VCaP (cell line): Measurements from ENCODE around the gene MAG.
A peak's percentile ranks its signal among the peaks of the same experiment; 100 is the strongest.

ENCODE experiments used
- H3K27ac ChIP-seq: fragments of 450-650 bp; 2 replicates; pipeline ENCODE4 v1.5.1; 2017
- CTCF ChIP-seq: fragments of 450-650 bp; conservative IDR thresholded peaks from 2 replicates; pipeline ENCODE4 v1.5.1; 2017; ENCODE audit warnings: mild to moderate bottlenecking, moderate library complexity

Gene MAG

GRCh38 chr19:35288906-35289305 is 3.1 kb upstream of the MAG start:
- no peak for TF ChIP-seq CTCF
- H3K27ac ChIP-seq: no peak overlapping the region

- TF ChIP-seq CTCF: no peak
Observed at GRCh38 chr19:35290381-35291127, 1.4 kb upstream of the MAG start.

GRCh38 chr19:35291259-35291658 is 702 bp upstream of the MAG start:
- no peak for TF ChIP-seq CTCF
- no peak overlapping the region for H3K27ac ChIP-seq

More at GRCh38 chr19:35290381-35291127, 1.4 kb upstream of the MAG start:
- H3K27ac ChIP-seq: no peak overlapping the region

- peak overlapping the region; percentile 21; the same call in 1 of the 2 replicates for H3K27ac ChIP-seq
- no peak for TF ChIP-seq CTCF
Observed at GRCh38 chr19:35292421-35293362, 731 bp downstream of the MAG start.

- no peak for TF ChIP-seq CTCF
- H3K27ac ChIP-seq: peak overlapping the region; percentile 21; the same call in 1 of the 2 replicates
Observed at GRCh38 chr19:35293363-35293739, 1.4 kb downstream of the MAG start.

- TF ChIP-seq CTCF: no peak
- no peak overlapping the region for H3K27ac ChIP-seq
Observed at GRCh38 chr19:35293808-35294207, 1.8 kb downstream of the MAG start.

GRCh38 chr19:35294328-35294727 is 2.4 kb downstream of the MAG start:
- no peak for TF ChIP-seq CTCF
- H3K27ac ChIP-seq: no peak overlapping the region
